RWPE2 (cell line): Measurements from ENCODE around the gene NAE1.
"Not testable (repeated sequence)": the region's sequence is repeated elsewhere in the genome, so short reads cannot be mapped to it uniquely, and the experiment has no call there.

Experiments used
- ATAC-seq: fragments of 200-7000 bp; cut with Tn5 transposase; 3 replicates; pipeline ENCODE4 v1.9.1; 2021; ENCODE audit warnings: low read depth
- DNase-seq: peaks from one replicate; pipeline ENCODE4 v3.0.0-alpha.2; 2020; ENCODE audit warnings: low spot score
- H3K27ac ChIP-seq: fragments of 450-650 bp; 2 replicates; pipeline ENCODE4 v1.5.1; 2017; ENCODE audit warnings: mild to moderate bottlenecking; ENCODE audit not compliant: poor library complexity, severe bottlenecking
- H3K27me3 ChIP-seq: fragments of 250-450 bp; sonication (Bioruptor Pico); 2 replicates; pipeline ENCODE4 v1.5.1; 2021; ENCODE audit warnings: mild to moderate bottlenecking, moderate library complexity; ENCODE audit not compliant: insufficient read depth, poor library complexity, severe bottlenecking
- H3K36me3 ChIP-seq: fragments of 250-450 bp; sonication (Bioruptor Pico); 2 replicates; pipeline ENCODE4 v1.5.1; 2020; ENCODE audit warnings: low read depth, mild to moderate bottlenecking, moderate library complexity
- H3K4me1 ChIP-seq: fragments of 250-450 bp; sonication (Bioruptor Pico); 2 replicates; pipeline ENCODE4 v1.5.1; 2021; ENCODE audit warnings: mild to moderate bottlenecking, moderate library complexity; ENCODE audit not compliant: insufficient read depth, poor library complexity, severe bottlenecking
- H3K4me3 ChIP-seq: fragments of 250-450 bp; sonication (Bioruptor Pico); 2 replicates; pipeline ENCODE4 v1.5.1; 2021; ENCODE audit warnings: mild to moderate bottlenecking, moderate library complexity; ENCODE audit not compliant: severe bottlenecking
- H3K9me3 ChIP-seq: fragments of 250-450 bp; sonication (Bioruptor Pico); 2 replicates; pipeline ENCODE4 v1.5.1; 2021; ENCODE audit warnings: mild to moderate bottlenecking, moderate library complexity; ENCODE audit not compliant: severe bottlenecking
- CTCF ChIP-seq: fragments of 450-650 bp; IDR thresholded peaks from one replicate; pipeline ENCODE4 v1.5.1; 2017; ENCODE audit warnings: mild to moderate bottlenecking, moderate library complexity; ENCODE audit not compliant: poor library complexity, severe bottlenecking

Gene NAE1

GRCh38 chr16:66872943-66873684 is 42.3 kb upstream of the NAE1 start:
- peaks cover 4% of the 10 kb centered on the region for H3K4me1 ChIP-seq
- ATAC-seq (peak; percentile 90), DNase-seq (peak; percentile 96)
- peak; percentile 96 for TF ChIP-seq CTCF
- no peaks in the 10 kb centered on the region for H3K27me3 ChIP-seq
- peak overlapping the region; percentile 6 for H3K4me3 ChIP-seq
- no peaks in the 10 kb centered on the region for H3K36me3 ChIP-seq
- H3K9me3 ChIP-seq = no peaks in the 10 kb centered on the region
- peak overlapping the region; percentile 63 for H3K27ac ChIP-seq

- no peak for TF ChIP-seq CTCF
- H3K4me1 ChIP-seq = peaks cover 6% of the 10 kb centered on the region
- H3K27ac ChIP-seq = peak overlapping the region; percentile 63
- H3K9me3 ChIP-seq = no peaks in the 10 kb centered on the region
- H3K36me3 ChIP-seq = no peaks in the 10 kb centered on the region
- no peak overlapping the region for H3K4me3 ChIP-seq
- no peak for DNase-seq
- no peaks in the 10 kb centered on the region for H3K27me3 ChIP-seq
- ATAC-seq = no peak
Measured at GRCh38 chr16:66872559-66872942, 41.8 kb upstream of the NAE1 start.

DNA sequence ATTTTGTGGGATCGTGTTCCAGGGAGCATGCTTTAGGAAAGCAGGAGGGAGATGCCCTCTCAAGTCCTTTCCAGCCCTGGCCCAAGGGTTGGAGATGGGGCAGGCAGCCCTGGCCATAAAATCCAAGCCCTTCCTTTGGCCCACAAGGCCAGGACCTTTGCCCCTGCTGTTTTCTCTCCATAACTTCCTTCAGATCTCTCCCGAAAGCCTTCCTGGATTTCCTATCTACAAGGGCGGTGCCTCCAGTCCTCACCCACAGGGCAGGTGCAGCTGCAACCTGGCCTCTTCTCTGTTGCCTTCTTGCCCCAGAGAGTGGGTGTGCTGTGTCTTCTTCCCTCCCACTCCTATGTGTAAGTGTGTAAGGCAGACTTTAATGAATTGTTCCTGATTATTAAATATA is 41.1 kb upstream of the NAE1 start:
- TF ChIP-seq CTCF = no peak
- Histone ChIP-seq H3K27ac (no peak overlapping the region), H3K36me3 (no peaks in the 10 kb centered on the region), H3K4me1 (peaks cover 6% of the 10 kb centered on the region), H3K4me3 (no peak overlapping the region), H3K9me3 (no peaks in the 10 kb centered on the region), H3K27me3 (no peaks in the 10 kb centered on the region)
- ATAC-seq (no peak), DNase-seq (no peak)

- H3K27ac ChIP-seq, H3K9me3 ChIP-seq, H3K27me3 ChIP-seq, H3K4me1 ChIP-seq, DNase-seq, H3K4me3 ChIP-seq, H3K36me3 ChIP-seq, ATAC-seq: not testable (repeated sequence)
Measured at GRCh38 chr16:66871363-66871762, 40.6 kb upstream of the NAE1 start.

- H3K9me3 ChIP-seq = no peaks in the 10 kb centered on the region
- H3K27me3 ChIP-seq = no peaks in the 10 kb centered on the region
- no peak overlapping the region for H3K4me3 ChIP-seq
- H3K27ac ChIP-seq = no peak overlapping the region
- no peak for DNase-seq
- no peak for TF ChIP-seq CTCF
- peaks cover 6% of the 10 kb centered on the region for H3K4me1 ChIP-seq
- no peaks in the 10 kb centered on the region for H3K36me3 ChIP-seq
- no peak for ATAC-seq
Measured at GRCh38 chr16:66869424-66869823, 38.6 kb upstream of the NAE1 start.
